Calu3 (cell line): ENCODE results near the gene STEAP2. TPM values are rescaled to one million over a fixed set of nuclear protein-coding genes. Genes with fewer than 3 reads are reported as not detected.

Experiments
- BruUV-seq: library from RNA; stranded (reverse); fragments of 400-500 nt; replicated peaks from 2 replicates; lab custom pipeline; 2021; lab: Mats Ljungman, UMichigan
- CTCF ChIA-PET: fragments of 300-600 bp; sonication (Branson Sonifier 250); formaldehyde crosslinking; loops from one replicate; lab custom pipeline; 2022; ENCODE audit warnings: antibody characterized with exemption; lab: Charles Lee
- DNase-seq: peaks from one replicate; pipeline ENCODE4 v3.0.0; 2022
- H3K27ac Mint-ChIP-seq: one replicate; pipeline ENCODE4 v1.8.0; 2022; ENCODE audit warnings: mixed read lengths; ENCODE audit not compliant: unreplicated experiment
- H3K27me3 Mint-ChIP-seq: one replicate; pipeline ENCODE4 v1.8.0; 2022; ENCODE audit warnings: mixed read lengths; ENCODE audit not compliant: unreplicated experiment
- H3K36me3 Mint-ChIP-seq: one replicate; pipeline ENCODE4 v1.8.0; 2022; ENCODE audit warnings: mild to moderate bottlenecking, moderate library complexity, mixed read lengths; ENCODE audit not compliant: insufficient read depth, unreplicated experiment
- H3K4me1 Mint-ChIP-seq: one replicate; pipeline ENCODE4 v1.8.0; 2022; ENCODE audit warnings: mild to moderate bottlenecking, low read depth, mixed read lengths; ENCODE audit not compliant: unreplicated experiment
- H3K4me3 Mint-ChIP-seq: one replicate; pipeline ENCODE4 v1.8.0; 2022; ENCODE audit warnings: mild to moderate bottlenecking, low read depth, moderate library complexity, mixed read lengths; ENCODE audit not compliant: unreplicated experiment
- H3K9me3 Mint-ChIP-seq: one replicate; pipeline ENCODE4 v1.8.0; 2022; ENCODE audit warnings: low read depth, mixed read lengths; ENCODE audit not compliant: unreplicated experiment
- intact Hi-C: fragments of 100-400 bp; cut with micrococcal nuclease; formaldehyde crosslinking; loops from one replicate; pipeline ENCODE4 v1.10.0; 2022; ENCODE audit not compliant: unreplicated experiment
- total RNA-seq: library from RNA; stranded (reverse); gene quantifications from 2 replicates; pipeline ENCODE4 v1.2.3, GENCODE V29; 2022
- TF ChIP-seq, protein P1 (sequence below): fragments of 200-600 bp; IDR thresholded peaks from one replicate; pipeline ENCODE4 v1.8.0; 2022; ENCODE audit warnings: antibody characterized with exemption; ENCODE audit not compliant: unreplicated experiment

The STEAP2 gene
- total RNA-seq, 1 experiment from 2014 or later = 38.5 TPM

GRCh38 chr7:90213521-90213920, 2.0 kb downstream of the STEAP2 start:
- BruUV-seq = no TSS peak
- Mint-ChIP-seq H3K9me3 (no peaks in the 10 kb centered on the region), H3K4me3 (no peak overlapping the region), H3K36me3 (peaks cover 5% of the 10 kb centered on the region), H3K27ac (no peak overlapping the region), H3K4me1 (peaks cover 8% of the 10 kb centered on the region), H3K27me3 (no peaks in the 10 kb centered on the region)
- no peak for DNase-seq
- intact Hi-C loops = loop anchor here (2.0 to 5.0 kb wide), 4 partner anchors 15 to 59 kb away; partner anchors contain the start of gene STEAP1
- TF ChIP-seq, protein P1, sequence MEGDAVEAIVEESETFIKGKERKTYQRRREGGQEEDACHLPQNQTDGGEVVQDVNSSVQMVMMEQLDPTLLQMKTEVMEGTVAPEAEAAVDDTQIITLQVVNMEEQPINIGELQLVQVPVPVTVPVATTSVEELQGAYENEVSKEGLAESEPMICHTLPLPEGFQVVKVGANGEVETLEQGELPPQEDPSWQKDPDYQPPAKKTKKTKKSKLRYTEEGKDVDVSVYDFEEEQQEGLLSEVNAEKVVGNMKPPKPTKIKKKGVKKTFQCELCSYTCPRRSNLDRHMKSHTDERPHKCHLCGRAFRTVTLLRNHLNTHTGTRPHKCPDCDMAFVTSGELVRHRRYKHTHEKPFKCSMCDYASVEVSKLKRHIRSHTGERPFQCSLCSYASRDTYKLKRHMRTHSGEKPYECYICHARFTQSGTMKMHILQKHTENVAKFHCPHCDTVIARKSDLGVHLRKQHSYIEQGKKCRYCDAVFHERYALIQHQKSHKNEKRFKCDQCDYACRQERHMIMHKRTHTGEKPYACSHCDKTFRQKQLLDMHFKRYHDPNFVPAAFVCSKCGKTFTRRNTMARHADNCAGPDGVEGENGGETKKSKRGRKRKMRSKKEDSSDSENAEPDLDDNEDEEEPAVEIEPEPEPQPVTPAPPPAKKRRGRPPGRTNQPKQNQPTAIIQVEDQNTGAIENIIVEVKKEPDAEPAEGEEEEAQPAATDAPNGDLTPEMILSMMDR = no peak
- CTCF ChIA-PET = interaction anchor here (0.9 to 2.1 kb wide), 2 partner anchors 41 to 170 kb away, joined by 3 to 6 read pairs; no protein-coding TSS in a partner anchor

GRCh38 chr7:90216080-90216674, 4.6 kb downstream of the STEAP2 start:
- Mint-ChIP-seq H3K4me3 (no peak overlapping the region), H3K36me3 (peaks cover 5% of the 10 kb centered on the region), H3K27ac (no peak overlapping the region), H3K4me1 (peaks cover 20% of the 10 kb centered on the region), H3K9me3 (no peaks in the 10 kb centered on the region), H3K27me3 (no peaks in the 10 kb centered on the region)
- DNase-seq = no peak
- intact Hi-C loops = no loop called here
- TF ChIP-seq, protein P1 = no peak
- CTCF ChIA-PET = no interaction called here
- no TSS peak for BruUV-seq

DNA sequence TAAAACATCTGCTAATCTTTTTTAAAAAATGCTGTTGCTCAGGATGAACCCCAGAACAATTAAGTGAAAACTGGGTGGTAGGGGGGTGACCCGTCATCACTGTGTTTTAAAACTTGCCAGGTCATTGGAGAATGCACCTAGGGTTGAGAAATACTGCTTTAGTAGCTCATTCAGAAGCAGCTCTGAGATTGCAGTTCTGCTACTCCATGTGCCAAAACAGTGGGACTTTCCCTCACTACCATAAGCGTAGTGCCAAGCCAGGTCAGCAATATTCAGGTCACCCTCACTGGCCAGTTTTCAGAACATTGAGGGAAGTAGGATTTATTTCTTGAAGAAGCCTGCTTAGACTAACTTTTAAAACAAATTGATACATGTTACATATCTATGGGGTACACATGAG, 5.2 kb downstream of the STEAP2 start:
- DNase-seq = no peak
- CTCF ChIA-PET = no interaction called here
- H3K4me3 Mint-ChIP-seq = no peak overlapping the region
- H3K27ac Mint-ChIP-seq = no peak overlapping the region
- H3K27me3 Mint-ChIP-seq = no peaks in the 10 kb centered on the region
- H3K4me1 Mint-ChIP-seq = peaks cover 20% of the 10 kb centered on the region
- no peaks in the 10 kb centered on the region for H3K9me3 Mint-ChIP-seq
- TF ChIP-seq, protein P1 = no peak
- H3K36me3 Mint-ChIP-seq = peaks cover 5% of the 10 kb centered on the region
- BruUV-seq = no TSS peak
- intact Hi-C loops = no loop called here

- CTCF ChIA-PET = no interaction called here
- no peaks in the 10 kb centered on the region for H3K9me3 Mint-ChIP-seq
- no peaks in the 10 kb centered on the region for H3K27me3 Mint-ChIP-seq
Measured at GRCh38 chr7:90222390-90222789, 10.8 kb downstream of the STEAP2 start.

More at GRCh38 chr7:90222390-90222789, 10.8 kb downstream of the STEAP2 start:
- intact Hi-C loops = no loop called here
- H3K27ac Mint-ChIP-seq = no peak overlapping the region
- TF ChIP-seq, protein P1 = no peak
- no peak overlapping the region for H3K4me3 Mint-ChIP-seq
- peaks cover 5% of the 10 kb centered on the region for H3K36me3 Mint-ChIP-seq
- DNase-seq = no peak
- BruUV-seq = no TSS peak
- peaks cover 23% of the 10 kb centered on the region for H3K4me1 Mint-ChIP-seq
